Nephron (organoid): ENCODE data around the gene DNAH12.

Source experiments
- H3K27ac Mint-ChIP-seq, 3 experiments: 2 replicates each; pipeline ENCODE4 v1.8.0; 2020; ENCODE audit warnings: mixed read lengths in 3 of 3, mild to moderate bottlenecking in 2 of 3, moderate library complexity in 1 of 3
- H3K27me3 Mint-ChIP-seq: 2 replicates; pipeline ENCODE4 v1.8.0; 2021; ENCODE audit warnings: low read depth, mild to moderate bottlenecking, moderate library complexity, mixed read lengths
- H3K36me3 Mint-ChIP-seq: 2 replicates; pipeline ENCODE4 v1.8.0; 2020; ENCODE audit warnings: low read depth, mixed read lengths
- H3K4me1 Mint-ChIP-seq: 2 replicates; pipeline ENCODE4 v1.8.0; 2020; ENCODE audit warnings: mixed read lengths
- H3K4me3 Mint-ChIP-seq, 3 experiments: 2 replicates each; pipeline ENCODE4 v1.8.0; 2020; ENCODE audit warnings: mild to moderate bottlenecking in 3 of 3, mixed read lengths in 3 of 3, moderate library complexity in 2 of 3
- H3K9me3 Mint-ChIP-seq: 2 replicates; pipeline ENCODE4 v1.8.0; 2020; ENCODE audit warnings: mixed read lengths
- TF ChIP-seq, protein P1 (sequence below), 3 experiments: fragments of 200-600 bp; sonication (generic); IDR thresholded peaks; one replicate each; pipeline ENCODE4 v1.5.0; 2021; ENCODE audit warnings: antibody characterized with exemption in 3 of 3; ENCODE audit not compliant: unreplicated experiment in 3 of 3

The DNAH12 gene, protein sequence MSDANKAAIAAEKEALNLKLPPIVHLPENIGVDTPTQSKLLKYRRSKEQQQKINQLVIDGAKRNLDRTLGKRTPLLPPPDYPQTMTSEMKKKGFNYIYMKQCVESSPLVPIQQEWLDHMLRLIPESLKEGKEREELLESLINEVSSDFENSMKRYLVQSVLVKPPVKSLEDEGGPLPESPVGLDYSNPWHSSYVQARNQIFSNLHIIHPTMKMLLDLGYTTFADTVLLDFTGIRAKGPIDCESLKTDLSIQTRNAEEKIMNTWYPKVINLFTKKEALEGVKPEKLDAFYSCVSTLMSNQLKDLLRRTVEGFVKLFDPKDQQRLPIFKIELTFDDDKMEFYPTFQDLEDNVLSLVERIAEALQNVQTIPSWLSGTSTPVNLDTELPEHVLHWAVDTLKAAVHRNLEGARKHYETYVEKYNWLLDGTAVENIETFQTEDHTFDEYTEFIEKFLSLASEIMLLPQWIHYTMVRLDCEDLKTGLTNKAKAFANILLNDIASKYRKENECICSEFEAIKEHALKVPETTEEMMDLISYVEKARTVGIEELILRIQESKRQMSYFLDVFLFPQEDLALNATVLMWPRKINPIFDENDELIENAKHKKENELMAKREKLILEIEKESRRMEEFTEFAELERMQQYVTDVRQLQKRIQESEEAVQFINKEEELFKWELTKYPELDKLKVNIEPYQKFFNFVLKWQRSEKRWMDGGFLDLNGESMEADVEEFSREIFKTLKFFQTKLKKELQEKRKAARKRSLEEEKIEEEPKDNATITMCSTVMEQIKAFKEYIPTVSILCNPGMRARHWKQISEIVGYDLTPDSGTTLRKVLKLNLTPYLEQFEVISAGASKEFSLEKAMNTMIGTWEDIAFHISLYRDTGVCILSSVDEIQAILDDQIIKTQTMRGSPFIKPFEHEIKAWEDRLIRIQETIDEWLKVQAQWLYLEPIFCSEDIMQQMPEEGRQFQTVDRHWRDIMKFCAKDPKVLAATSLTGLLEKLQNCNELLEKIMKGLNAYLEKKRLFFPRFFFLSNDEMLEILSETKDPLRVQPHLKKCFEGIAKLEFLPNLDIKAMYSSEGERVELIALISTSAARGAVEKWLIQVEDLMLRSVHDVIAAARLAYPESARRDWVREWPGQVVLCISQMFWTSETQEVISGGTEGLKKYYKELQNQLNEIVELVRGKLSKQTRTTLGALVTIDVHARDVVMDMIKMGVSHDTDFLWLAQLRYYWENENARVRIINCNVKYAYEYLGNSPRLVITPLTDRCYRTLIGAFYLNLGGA (N-terminal part only)

GRCh38 chr3:57544181-57545125 is at the start of gene DNAH12:
Gene DNAH12 (minus strand): TSS chr3:57544344. CDS start chr3:57542870, 1,474 bp downstream.
- H3K4me1 Mint-ChIP-seq, result peaks cover 9% of the 10 kb centered on the region
- H3K27me3 Mint-ChIP-seq, result no peaks in the 10 kb centered on the region
- no peaks in the 10 kb centered on the region for H3K36me3 Mint-ChIP-seq
- H3K4me3 Mint-ChIP-seq, result peak within 1 kb of the TSS; percentile 65 to 78 (median 73)
- peak within 1 kb of the TSS; percentile 37 to 71 (median 41) for H3K27ac Mint-ChIP-seq
- TF ChIP-seq, protein P1, sequence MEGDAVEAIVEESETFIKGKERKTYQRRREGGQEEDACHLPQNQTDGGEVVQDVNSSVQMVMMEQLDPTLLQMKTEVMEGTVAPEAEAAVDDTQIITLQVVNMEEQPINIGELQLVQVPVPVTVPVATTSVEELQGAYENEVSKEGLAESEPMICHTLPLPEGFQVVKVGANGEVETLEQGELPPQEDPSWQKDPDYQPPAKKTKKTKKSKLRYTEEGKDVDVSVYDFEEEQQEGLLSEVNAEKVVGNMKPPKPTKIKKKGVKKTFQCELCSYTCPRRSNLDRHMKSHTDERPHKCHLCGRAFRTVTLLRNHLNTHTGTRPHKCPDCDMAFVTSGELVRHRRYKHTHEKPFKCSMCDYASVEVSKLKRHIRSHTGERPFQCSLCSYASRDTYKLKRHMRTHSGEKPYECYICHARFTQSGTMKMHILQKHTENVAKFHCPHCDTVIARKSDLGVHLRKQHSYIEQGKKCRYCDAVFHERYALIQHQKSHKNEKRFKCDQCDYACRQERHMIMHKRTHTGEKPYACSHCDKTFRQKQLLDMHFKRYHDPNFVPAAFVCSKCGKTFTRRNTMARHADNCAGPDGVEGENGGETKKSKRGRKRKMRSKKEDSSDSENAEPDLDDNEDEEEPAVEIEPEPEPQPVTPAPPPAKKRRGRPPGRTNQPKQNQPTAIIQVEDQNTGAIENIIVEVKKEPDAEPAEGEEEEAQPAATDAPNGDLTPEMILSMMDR (IDR thresholded peaks at IDR 0.05; ENCODE audit: unreplicated experiment in 3 of 3), result no peak
- H3K9me3 Mint-ChIP-seq, result no peaks in the 10 kb centered on the region

DNA sequence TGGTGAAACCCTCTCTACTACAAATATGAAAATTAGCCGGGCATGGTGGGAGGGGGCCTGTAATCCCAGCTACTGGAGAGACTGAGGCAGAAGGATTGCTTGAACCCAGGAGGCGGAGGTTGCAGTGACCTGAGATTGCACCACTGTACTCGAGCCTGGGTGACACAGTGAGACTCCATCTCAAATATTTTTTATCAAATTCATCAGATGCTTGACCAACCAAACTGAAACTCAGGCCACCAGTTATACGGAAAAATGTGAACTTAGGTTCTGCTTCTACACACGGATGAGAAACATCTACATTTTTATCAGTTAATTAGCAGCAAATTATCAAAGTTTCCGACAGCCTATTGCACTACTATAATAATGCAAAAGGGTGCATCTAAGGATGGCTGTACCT is 48.2 kb upstream of the DNAH12 start:
- H3K27me3 Mint-ChIP-seq, result no peaks in the 10 kb centered on the region
- H3K9me3 Mint-ChIP-seq, result no peaks in the 10 kb centered on the region
- H3K4me1 Mint-ChIP-seq, result peaks cover 34% of the 10 kb centered on the region
- H3K4me3 Mint-ChIP-seq, result peak overlapping the region in 1 of 3 experiments; percentile 58
- TF ChIP-seq, protein P1 (IDR thresholded peaks at IDR 0.05; ENCODE audit: unreplicated experiment in 3 of 3), result no peak
- peaks cover 21% of the 10 kb centered on the region for H3K36me3 Mint-ChIP-seq
- H3K27ac Mint-ChIP-seq, result no peak overlapping the region

DNA sequence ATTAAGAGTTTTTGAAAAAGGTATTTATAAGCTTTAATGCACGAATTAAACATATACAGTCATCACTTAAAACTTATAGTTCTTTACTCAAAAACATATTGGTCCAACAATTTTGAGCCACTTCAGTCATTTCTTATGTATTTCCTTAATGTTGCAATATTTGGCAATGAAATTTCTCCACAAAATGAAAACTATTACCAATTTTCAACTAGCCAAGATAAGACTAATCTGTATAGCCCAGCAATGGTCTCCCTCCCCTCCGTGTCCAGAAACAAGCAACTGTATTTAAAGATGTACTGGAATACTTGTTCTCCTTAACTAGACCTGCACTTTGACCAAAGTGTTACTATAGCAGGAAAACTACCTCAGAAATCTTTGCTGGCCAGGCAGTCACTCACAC is 43.8 kb upstream of the DNAH12 start:
- H3K36me3 Mint-ChIP-seq, result peaks cover 24% of the 10 kb centered on the region
- TF ChIP-seq, protein P1 (IDR thresholded peaks at IDR 0.05; ENCODE audit: unreplicated experiment in 3 of 3), result no peak
- no peak overlapping the region for H3K4me3 Mint-ChIP-seq
- H3K9me3 Mint-ChIP-seq, result no peaks in the 10 kb centered on the region
- H3K4me1 Mint-ChIP-seq, result peaks cover 12% of the 10 kb centered on the region
- no peak overlapping the region for H3K27ac Mint-ChIP-seq
- H3K27me3 Mint-ChIP-seq, result no peaks in the 10 kb centered on the region

DNA sequence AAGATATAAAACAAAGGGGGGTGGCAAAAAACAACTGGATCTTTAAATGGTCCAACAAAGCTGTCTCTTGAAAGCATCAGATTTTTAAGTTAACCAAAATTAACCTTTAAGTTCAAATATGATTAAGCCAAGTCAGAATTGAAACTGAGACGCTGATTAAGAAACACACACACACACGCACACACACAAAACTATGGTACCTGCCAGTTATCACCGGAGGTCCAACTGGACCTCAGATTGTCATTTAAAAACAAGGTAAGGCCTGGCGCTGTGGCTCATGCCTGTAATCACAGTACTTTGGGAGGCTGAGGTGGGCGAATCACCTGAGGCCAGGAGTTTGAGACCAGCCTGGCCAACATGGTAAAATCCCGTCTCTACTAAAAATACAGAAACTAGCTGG is 42.6 kb upstream of the DNAH12 start:
- Mint-ChIP-seq H3K36me3 (peaks cover 27% of the 10 kb centered on the region), H3K9me3 (no peaks in the 10 kb centered on the region), H3K27me3 (no peaks in the 10 kb centered on the region), H3K4me3 (no peak overlapping the region), H3K4me1 (peaks cover 3% of the 10 kb centered on the region), H3K27ac (no peak overlapping the region)
- TF ChIP-seq, protein P1 (IDR thresholded peaks at IDR 0.05; ENCODE audit: unreplicated experiment in 3 of 3), result no peak

- TF ChIP-seq, protein P1 (IDR thresholded peaks at IDR 0.05; ENCODE audit: unreplicated experiment in 3 of 3), result no peak
- no peaks in the 10 kb centered on the region for H3K4me1 Mint-ChIP-seq
- no peaks in the 10 kb centered on the region for H3K9me3 Mint-ChIP-seq
- no peak overlapping the region for H3K27ac Mint-ChIP-seq
- no peaks in the 10 kb centered on the region for H3K27me3 Mint-ChIP-seq
- H3K4me3 Mint-ChIP-seq, result no peak overlapping the region
- peaks cover 33% of the 10 kb centered on the region for H3K36me3 Mint-ChIP-seq
These were observed 39.4 kb upstream of the DNAH12 start for GRCh38 chr3:57583544-57583943.
